ENCODE measurements around the gene NAA50.

The NAA50 gene

GRCh38 chr3:113684271-113684819 is 61.7 kb downstream of the NAA50 start:
- no peak for DNase-seq

DNA sequence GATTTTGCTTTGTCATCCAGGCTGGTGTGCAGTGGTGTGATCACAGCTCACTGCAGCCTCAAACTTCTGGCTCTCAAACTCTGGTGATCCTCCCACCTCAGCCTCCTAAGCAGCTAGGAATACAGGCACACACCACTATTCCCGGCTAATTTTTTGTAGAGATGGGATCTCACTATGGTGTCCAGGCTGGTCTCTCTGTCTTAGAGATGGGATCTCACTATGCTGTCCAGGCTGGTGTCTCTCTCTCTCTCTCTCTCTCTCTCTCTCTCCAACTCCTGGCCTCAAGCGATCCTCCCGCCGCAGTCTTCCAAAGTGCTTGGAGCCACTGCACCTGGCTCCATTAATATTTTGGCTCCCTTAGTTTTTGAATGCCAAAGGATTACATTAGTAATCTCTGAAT is 67.3 kb downstream of the NAA50 start:
- DNase-seq, result no peak

- DNase-seq, result no peak
These were observed 68.3 kb downstream of the NAA50 start for GRCh38 chr3:113677737-113678136.

- DNase-seq, result no peak
These were observed 69.8 kb downstream of the NAA50 start for GRCh38 chr3:113676261-113676660.

DNA sequence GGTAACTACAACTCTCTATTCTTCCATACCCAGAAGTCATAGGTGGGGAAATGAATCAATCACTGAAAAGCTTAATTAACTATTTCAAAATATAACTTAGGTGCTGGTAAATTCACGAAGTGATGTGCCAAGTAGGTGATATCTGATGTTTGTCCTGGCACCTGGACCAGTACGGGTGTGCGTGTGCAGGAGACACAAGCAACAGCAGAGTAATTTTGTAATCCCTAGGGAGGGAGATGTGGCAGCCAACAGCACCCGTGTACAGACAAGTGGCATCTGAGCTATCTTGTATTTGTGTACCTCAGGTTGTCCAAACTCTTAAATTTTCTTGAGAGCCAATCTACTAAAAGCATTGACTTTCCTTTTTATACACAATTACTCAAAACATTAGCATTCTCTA is 72.5 kb downstream of the NAA50 start:
- no peak for DNase-seq

- no peak for DNase-seq
These were observed 78.0 kb downstream of the NAA50 start for GRCh38 chr3:113668015-113668414.

All from NCI-H1048 (cell line).